ENCODE measurements around the gene ANTXR2.
A peak's percentile ranks its signal among the peaks of the same experiment; 100 is the strongest.

Gene ANTXR2

DNA sequence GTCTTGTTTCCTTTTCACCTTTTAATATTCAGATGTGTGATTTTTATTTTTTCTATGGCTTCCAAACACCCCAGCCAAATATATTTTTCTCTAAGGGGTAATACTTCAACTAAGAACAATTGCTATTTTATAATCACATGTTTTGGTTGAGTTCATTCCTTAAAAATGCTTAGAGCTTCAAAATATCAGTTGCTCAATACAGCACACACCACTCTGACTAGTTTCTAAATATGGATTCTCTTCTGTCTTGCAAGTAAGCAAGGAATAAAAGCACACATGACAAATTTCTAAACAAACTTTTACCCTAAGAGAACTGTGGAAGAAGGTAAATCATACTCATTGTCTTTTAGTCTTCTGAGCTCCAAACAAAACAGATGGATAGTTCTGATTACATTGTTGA lies 27.2 kb downstream of the ANTXR2 start:
- peak; percentile 79 for DNase-seq (ENCODE audit: low read depth)
- TF ChIP-seq, protein P1, sequence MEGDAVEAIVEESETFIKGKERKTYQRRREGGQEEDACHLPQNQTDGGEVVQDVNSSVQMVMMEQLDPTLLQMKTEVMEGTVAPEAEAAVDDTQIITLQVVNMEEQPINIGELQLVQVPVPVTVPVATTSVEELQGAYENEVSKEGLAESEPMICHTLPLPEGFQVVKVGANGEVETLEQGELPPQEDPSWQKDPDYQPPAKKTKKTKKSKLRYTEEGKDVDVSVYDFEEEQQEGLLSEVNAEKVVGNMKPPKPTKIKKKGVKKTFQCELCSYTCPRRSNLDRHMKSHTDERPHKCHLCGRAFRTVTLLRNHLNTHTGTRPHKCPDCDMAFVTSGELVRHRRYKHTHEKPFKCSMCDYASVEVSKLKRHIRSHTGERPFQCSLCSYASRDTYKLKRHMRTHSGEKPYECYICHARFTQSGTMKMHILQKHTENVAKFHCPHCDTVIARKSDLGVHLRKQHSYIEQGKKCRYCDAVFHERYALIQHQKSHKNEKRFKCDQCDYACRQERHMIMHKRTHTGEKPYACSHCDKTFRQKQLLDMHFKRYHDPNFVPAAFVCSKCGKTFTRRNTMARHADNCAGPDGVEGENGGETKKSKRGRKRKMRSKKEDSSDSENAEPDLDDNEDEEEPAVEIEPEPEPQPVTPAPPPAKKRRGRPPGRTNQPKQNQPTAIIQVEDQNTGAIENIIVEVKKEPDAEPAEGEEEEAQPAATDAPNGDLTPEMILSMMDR (conservative IDR thresholded peaks at IDR 0.05; ENCODE audit: control insufficient read depth, insufficient read depth, low read depth, low read length), result no peak
- H3K4me3 ChIP-seq (ENCODE audit: control insufficient read depth, low read depth, low read length), result no peak overlapping the region

DNA sequence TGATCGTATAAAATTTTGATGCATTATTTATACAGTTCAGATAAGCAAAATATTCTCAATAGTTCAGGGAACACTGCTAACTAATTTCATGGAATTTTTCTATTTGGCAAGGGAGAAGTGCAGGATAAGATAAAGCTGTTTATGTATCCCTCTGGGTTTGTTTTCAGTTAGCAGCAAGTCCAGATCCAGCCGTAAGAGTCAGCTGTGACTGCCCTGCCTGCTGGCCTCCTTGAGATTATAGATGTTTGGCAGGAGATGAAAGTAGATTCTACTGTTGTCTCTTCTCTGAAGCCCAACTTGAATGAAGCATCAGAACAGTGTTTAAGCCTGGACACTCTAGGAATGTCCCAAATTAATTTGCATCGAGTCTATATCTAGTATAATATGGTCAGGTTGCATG lies 29.5 kb downstream of the ANTXR2 start:
- H3K4me3 ChIP-seq (ENCODE audit: control insufficient read depth, low read depth, low read length), result no peak overlapping the region
- no peak for DNase-seq (ENCODE audit: low read depth)
- TF ChIP-seq, protein P1 (conservative IDR thresholded peaks at IDR 0.05; ENCODE audit: control insufficient read depth, insufficient read depth, low read depth, low read length), result no peak

DNA sequence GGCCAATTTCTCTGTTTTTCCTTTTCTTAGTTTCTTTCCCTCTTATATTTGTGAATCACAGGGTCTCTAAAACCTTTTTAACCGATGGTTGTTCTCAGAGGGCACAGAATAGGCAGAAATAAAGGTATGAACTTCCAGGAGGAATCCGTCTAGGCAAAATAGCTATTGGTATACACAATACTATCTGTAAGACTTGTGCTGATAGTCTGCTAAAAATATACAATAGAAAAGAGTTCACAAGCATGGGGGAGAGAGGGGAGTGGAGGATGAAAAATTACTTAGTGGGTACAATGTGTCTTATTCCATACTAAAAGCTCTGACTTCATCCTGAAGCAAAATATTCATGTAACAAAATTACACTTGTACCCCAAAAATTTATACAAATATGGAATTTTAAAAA lies 30.2 kb downstream of the ANTXR2 start:
- no peak overlapping the region for H3K4me3 ChIP-seq (ENCODE audit: control insufficient read depth, low read depth, low read length)
- TF ChIP-seq, protein P1 (conservative IDR thresholded peaks at IDR 0.05; ENCODE audit: control insufficient read depth, insufficient read depth, low read depth, low read length), result no peak
- DNase-seq (ENCODE audit: low read depth), result no peak

DNA sequence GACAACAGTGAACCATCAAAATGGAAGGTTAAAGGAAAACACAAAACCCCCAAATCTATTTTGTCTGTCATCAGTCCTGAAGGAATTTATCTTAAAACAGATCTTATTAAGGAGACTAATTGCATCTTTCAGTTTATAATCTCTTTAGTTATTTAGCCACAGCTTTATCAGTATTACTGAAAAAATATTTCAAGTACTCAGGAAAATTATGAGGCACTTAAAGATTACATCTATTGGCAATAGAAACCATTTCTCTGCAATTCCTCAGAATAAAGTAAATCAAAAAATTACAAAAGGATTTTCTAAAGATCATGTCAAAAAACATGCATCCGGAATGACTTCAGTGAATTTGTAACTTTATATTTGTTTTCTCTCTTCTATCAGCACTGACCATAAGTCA lies 35.2 kb downstream of the ANTXR2 start:
- DNase-seq (ENCODE audit: low read depth), result no peak
- TF ChIP-seq, protein P1 (conservative IDR thresholded peaks at IDR 0.05; ENCODE audit: control insufficient read depth, insufficient read depth, low read depth, low read length), result no peak
- no peak overlapping the region for H3K4me3 ChIP-seq (ENCODE audit: control insufficient read depth, low read depth, low read length)

DNA sequence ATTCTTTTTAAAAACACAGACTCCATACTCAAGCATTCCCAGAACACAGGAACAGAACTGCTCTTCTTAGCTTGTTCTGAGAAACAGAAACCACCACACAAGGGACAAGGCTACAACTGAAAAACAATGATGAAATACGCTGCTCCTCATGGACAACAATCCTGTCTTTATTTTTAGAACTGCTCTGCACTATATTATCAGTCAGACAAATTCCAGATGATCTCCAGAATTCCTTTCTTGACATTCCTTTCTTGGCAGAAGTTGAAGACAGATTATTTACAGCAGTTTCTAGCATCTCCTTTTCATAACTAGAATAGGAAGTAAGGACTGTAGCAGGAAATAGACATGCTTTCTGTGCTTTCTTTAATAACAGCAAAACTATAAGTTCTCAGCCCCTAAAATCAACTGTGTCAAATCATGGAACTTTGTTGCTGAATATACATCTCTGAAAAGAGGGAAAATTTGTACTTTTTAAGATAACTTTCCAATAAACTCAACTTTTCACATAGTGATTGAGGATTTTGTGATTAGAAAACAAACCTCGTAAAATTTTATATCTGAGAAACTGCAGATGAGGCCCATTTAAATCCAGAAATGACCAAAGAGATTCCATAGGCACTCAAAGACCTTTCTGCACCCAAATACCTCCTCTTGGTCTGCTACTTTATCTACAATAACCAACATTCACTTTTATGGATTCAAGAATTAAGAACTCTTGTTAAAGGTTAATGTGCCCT lies 35.9 kb downstream of the ANTXR2 start:
- DNase-seq (ENCODE audit: low read depth), result peak; percentile 87
- H3K4me3 ChIP-seq (ENCODE audit: control insufficient read depth, low read depth, low read length), result no peak overlapping the region
- TF ChIP-seq, protein P1 (conservative IDR thresholded peaks at IDR 0.05; ENCODE audit: control insufficient read depth, insufficient read depth, low read depth, low read length), result no peak

DNA sequence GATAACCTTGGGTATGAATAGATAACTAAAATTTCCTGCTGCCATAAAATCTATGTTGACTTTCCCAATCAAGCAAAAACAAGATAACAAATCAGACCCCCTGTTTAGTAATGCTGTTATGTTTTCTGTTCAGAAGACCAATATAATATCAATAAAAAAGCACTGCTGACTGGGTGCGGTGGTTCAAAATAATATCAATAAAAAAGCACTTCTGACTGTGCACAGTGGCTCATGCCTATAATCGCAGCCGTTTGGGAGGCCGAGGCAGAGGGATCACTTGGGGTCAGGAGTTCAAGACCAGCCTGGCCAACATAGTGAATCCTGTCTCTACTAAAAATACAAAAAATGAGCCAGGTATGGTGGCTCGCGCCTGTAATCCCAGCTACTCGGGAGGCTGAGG lies 36.7 kb downstream of the ANTXR2 start:
- TF ChIP-seq, protein P1 (conservative IDR thresholded peaks at IDR 0.05; ENCODE audit: control insufficient read depth, insufficient read depth, low read depth, low read length), result no peak
- no peak for DNase-seq (ENCODE audit: low read depth)
- no peak overlapping the region for H3K4me3 ChIP-seq (ENCODE audit: control insufficient read depth, low read depth, low read length)

Data from fibroblast of mammary gland (primary cell).